ENCODE results near the gene PDXDC1.
"Not testable (repeated sequence)": the region's sequence is repeated elsewhere in the genome, so short reads cannot be mapped to it uniquely, and the experiment has no call there.

Gene PDXDC1

DNA sequence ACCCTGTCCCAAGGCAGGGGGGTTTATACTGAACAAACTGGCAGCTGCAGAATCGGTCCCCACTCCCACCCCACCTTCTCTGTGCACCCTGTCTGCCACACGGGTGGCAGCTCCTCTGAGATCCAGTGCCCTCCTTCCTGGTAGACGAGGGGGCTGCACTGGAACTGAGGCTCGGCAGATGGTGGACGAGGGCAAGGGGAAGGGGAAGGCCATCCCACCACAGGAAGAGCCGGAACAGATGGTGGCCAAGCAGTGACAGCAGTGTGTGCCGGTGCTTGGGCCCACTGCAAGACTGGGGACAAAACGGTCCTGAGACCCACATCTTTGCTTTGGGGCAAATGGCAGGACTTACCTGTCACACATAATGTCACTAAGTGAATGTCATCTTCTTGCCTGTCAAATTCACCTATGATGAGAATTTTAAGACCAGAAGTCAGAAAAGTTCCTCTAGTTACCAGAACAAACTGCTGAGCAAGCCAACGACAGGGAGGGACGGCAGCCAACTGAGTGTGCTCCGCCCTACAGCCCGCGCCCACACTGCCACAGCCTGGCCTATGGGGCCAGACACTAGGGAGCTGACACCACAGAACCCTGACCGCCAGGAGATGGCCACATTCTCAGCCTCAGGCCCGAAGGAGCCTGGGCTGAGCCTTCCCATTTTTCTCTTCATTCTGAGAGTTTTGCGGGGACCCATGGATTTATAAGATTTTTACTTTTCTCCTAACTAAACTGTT is 66.6 kb downstream of the PDXDC1 start:
- no peak for DNase-seq

DNA sequence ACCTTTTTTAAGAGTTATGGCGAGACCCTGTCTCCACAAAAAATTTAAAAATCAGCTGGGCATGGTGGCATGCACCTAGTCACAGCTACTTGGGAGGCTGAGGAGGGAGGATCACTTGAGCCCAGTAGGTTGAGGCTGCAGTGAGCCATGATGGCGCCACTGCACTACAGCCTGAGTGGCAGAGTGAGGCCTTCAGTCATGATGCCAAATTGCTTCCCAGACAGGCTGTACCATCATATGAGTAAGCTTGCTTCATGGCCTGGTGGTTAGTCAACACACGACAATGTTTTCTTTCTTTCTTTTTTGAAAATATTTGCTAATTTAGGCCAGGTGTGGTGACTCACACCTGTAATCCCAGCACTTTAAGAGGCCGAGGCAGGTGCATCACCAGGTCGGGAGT is 68.5 kb downstream of the PDXDC1 start:
- DNase-seq = no peak

DNA sequence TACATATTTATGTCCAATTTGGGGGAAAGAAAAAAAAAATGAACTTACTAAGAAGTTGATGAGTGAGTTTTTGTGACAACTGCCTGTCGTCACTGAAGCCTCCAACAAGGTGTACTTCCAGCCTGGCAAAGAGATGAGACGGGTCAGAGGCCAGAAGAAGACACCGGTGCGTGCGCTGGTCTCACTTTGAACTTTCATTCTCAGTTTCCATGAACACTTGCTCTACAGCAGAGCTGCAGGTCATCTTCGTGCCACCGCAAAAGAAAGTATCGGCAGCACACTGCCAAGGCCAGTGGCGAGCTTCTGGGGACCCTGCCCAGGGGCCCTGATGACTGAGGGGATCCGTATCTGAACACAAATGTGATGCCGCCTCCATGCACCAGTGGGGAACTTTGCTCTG is 69.5 kb downstream of the PDXDC1 start:
- no peak for DNase-seq

DNA sequence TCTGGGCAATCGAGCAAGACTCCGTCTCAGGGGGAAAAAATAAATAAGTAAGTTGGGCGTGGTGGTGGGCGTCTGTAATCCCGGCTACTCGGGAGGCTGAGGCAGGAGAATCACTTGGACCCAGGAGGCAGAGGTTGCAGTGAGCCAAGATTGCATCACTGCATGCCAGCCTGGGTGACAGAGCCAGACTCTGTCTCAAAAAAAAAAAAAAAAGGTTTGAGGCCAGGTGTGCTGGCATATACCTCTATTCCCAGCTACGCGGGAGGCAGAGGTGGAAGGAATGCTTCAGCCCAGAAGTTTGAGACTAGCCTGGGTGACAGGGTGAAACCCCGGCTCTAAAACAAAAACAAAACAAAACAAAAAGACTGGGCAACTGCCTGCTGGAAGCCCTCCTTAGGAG is 70.4 kb downstream of the PDXDC1 start:
- DNase-seq = not testable (repeated sequence)

DNA sequence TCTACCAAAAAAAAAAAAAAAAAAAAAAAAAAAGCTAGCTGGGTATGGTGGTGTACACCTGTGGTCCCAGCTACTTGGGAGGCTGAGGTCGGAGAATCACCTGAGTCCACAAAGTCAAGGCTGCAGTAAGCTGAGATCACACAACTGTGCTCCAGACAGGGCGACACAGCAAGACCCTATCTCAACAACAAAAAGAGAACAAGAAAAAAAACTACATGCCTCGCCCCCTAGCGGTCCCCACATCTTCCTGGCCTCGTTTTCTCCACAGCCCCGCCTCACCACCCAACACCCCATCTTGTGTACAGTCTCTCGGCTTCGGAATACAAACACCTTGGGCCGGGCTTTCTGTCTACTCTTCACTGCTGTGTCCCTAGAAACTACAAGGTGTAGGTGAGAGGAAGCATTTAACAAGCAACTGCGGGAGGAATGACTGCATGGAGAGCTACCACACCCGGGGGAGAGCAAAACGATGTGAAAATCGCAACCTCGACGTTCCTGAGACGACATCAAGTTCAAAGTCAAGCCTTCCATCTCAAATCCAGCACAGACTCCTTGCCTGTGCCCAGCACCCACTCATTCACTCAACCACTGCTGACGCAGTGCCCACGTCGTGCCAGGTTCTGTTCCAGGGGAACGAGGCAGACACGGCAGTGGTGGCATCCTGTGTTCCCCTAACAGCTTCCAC is 72.0 kb downstream of the PDXDC1 start:
- DNase-seq = no peak

DNA sequence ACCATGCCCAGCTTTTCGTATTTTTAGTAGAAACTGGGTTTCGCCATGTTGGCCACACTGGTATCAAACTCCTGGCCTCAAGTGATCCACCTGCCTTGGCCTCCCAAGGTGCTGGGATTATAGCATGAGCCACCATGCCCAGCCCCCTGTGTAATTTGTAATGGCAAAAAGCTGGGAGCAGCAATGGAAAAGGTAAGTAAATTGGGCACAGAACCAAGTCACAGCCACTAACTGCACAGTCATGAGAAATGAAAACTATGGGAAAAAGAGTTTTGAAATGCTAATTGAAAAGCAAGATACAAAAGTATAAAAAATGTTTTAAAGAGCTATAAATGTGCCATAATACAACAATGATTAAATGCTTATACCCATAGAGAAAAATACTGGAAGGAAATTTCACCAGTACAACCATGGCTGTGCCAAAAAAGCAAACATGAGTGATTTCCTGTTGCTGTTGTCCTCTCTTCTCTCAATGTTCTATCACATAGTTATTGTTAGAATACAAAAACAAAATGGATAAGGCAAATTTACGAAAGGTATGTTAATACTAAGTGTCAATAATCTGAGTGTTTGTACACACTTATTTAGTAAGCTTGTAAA is 74.9 kb downstream of the PDXDC1 start:
- no peak for DNase-seq

DNA sequence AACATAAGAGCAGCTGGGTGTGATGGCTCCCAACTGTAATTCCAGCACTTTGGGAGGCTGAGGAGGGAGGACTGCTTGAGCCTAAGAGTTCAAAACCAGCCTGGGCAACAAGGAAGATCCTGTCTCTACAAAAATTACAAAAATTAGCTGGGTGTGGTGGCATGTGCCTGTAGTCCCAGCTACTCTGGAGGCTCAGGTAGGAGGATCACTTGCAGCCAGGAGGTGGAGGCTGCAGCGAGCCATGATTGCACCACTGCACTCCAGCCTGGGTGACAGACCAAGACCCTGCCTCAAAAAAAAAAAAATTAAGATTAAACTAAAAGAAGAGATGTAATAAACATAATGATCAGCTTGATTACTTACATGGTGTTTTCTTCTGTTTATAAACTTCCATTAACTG is 75.6 kb downstream of the PDXDC1 start:
- not testable (repeated sequence) for DNase-seq

DNA sequence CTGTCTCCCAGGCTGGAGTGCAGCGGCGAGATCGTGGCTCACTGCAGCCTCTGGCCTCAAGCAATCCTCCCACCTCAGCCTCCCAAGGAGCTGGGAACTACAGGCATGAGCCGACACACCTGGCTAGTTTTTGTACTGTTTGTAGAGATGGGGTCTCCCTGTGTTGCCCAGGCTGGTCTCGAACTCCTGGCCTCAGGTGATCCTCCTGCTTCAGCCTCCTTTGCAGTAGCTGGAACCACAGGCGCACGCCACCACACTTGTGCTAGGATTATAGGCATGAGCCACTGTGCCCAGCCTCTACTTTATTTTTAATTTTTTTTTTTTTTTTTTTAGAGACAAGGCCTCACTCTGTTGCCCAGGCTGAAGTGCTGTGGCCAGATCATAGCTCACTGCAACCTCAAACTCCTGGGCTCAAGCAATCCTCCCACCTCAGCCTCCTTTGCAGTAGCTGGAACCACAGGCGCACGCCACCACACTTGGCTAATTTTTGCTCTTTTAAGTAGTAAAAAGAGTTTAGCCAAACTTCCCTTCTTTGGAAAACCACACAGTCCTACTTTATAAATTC is 76.6 kb downstream of the PDXDC1 start:
- no peak for DNase-seq

DNA sequence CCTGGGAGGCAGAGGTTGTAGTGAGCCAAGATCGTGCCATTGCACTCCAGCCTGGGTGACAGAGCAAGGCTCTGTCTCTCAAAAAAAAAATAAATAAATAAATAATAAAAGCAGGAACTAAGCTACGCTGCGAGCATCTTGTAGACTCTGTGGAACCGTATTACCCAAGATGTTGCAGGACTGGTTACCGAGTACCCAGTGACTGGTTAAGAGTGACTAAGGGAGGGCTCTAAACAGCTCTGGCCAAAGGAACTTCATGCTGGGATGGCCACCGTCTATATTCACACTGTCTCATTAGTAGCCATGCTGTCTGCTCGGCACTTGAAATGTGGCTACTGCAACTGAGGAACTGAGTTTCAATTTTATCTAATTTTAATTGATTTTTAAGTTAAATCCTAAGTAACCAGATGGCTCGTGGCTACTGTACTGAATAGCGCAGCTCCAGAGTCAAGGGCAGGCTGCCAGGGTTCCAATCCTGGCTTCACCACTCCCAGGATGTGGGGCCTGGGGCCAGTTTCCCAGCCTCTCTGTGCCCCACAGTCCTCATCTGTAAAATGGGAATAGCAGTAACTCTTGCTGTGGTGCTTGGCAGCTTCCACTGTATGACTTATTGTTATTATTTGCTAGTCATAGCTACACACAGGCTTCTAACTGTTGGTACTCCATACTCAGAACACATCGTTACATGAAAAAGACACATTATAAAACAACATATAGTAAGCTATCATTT is 78.1 kb downstream of the PDXDC1 start:
- DNase-seq = no peak

DNA sequence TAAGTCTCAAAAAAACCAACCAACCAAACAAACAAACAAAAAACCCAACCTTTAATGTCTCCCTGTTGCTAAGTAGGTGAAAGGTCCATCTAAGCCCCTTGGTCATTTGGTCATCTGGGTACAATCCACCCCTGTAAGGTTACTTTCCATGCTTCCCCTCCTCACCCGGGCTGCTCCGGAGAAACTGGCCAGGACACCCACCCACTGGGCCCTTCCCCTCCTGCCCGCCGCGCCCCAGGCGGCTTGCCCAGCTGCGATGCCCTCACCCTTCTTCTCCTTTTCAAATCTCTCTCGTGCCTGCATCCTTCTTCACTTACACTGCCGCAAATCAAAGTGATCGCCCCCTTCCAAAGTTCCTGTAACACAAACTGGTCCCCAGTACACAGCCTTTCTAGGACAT is 79.1 kb downstream of the PDXDC1 start:
- no peak for DNase-seq

DNA sequence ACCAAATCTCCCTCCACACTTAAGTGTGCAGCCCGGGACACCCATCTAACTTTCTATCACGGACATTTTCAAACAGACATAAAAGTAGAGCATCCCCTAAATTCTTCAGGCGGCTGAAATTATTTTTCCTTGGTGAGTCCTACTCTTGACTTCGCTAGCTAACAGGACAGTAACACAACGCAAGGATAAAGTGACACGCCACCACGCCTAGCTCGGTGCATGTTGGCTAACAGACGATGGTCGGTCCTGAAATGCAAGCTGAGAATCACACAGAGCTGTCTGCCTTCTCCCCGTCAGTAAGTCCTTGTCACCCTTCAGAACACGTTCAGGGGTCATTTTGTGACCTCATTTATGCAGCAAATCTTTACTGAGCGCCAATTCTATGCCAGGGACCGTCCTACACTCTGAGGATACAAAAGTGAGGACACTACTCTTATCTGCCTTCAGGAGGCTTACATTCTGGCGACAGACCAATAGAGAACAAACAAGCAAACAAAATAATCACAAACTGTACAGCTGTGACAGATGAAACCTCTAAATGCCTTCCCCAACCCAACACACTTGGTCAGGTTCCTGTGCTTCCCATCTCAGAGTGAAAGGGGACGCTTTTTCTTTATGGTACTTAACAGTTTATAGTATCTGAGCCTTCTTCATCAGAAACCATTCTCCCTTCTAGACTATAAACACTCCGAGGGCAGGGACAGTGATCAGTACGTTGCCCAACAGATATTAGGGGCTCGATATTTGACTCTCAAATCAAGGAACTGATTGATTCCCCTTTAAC is 79.7 kb downstream of the PDXDC1 start:
- DNase-seq = no peak

DNA sequence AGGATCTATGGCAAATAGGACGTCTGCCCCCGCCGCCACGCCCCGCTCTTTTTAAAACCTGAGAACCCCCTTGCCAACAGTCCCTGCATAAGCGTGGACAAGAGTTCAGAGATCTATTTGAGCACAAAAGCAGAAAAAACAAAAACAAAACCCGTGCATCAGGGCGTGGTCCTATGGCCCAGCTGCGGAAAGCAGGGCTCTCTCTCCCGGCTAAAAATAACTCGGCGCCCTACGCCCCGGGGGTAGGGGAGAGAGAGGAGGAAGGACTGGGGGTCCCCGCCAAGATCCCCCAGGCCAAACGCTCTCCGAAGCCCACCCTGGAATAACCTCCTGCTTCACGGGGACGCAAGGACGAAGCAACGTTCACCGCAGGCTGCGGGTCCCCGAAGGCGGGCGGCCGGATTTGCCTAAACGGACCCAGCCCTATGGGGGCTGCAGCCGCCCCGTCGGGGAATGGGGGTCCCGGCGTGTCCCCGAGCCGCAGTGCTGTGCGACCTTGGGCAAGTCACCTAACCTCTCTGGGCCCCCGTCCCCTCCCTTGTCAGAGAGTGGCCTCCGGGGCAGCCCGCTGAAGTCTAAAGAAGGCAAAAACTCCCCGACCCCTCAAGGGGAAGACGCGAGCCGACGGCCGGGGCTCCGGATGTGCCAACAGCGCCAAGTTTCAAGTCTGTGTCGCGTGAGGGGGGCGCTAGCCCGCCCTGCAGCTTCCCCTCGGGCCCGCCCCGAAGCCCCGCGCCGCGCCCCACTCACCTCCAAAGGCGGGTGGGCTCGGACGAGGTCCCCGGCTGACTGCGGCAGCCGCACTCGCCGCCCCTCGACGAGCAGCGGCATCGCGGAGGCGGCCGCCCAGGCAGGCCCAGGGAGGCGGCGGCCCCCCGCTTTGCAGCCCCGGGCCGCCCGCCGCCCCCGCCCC is 80.6 kb downstream of the PDXDC1 start:
- DNase-seq = peak in 5 of 6 experiments; percentile 71 to 94 (median 84)

DNA sequence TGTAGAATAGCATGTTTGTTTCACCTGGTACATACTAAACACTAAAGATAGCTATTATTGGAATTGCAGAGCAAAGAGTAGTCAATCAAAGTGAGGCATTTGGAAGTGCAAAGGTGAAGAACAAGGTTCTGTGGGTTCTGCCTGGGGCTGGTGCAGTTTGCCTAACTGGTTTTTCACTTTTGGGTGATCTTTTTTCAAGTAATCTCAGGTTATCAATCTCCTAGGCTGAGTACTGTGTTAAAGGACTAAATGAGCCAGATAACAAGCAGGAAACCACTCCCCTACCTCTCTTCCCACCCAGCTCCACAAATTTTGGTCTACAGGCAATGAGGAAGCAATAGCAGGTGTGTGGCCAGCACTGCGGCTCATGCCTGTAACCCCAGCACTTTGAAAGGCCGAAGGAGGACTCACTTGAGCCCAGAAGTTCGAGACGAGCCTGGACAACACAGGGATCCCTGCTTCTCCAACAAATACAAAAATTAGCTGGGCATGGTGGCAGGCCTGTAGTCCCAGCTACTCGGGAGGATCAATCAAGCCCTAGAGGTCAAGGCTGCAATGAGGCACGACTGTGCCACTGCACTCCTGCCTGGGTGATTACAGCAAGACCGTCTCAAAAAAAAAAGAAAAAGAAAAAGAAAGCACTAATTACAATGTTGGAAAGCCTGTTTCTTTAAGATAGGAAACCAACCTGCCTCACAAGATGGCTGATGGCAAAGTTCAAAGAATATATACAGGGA is 83.0 kb downstream of the PDXDC1 start:
- DNase-seq = no peak

DNA sequence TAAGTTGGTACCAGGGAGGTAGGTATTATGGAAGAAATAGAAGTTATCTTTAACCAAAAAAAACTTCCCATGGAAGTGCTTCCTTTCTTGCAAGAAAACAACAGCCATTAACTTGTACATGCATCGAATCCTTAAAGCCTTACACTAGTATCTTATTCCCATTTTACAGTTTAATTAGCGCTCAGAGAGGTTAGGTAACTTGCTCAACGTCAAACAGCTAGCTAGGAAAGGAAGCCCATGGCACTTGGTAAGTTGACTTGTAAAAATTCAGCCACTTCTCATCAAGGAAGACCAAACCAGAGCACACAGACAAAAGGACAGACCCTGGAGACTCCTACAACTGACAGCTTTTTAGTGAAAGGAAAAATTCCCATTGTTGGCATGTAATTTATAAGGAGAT is 84.5 kb downstream of the PDXDC1 start:
- DNase-seq = no peak

DNA sequence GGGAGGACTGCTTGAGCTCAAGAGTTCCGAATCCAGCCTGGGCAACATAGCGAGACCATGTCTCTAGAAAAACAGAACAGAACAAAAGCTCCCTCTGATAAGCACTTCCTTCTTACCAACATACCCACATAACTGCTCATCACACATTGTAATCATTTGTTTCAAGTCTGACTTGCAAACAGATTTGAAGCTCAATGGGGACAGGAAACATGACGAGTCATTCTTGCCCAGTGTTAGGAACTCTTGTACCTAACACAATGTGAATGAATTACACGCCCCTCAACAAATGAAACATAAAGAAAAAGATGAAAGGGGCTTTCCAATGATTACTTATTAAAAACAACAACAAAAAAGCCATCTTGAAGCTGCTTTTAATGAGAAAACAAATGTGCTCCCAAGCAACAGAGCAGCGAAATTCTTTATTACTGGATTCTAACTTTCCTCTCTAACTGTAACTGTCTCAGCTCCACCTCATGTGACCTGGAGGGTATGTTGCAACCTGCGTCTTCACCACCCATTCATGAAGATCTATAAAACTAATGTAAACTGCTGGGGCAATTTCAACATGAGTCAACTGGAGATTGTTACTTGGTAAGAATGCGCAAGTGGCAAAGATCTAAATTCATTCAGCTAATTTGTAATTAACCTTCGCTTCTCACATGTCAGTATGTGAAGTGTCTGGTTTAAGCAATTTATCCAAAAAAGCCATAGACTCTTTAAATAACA is 87.4 kb downstream of the PDXDC1 start:
- DNase-seq = not testable (repeated sequence)

DNA sequence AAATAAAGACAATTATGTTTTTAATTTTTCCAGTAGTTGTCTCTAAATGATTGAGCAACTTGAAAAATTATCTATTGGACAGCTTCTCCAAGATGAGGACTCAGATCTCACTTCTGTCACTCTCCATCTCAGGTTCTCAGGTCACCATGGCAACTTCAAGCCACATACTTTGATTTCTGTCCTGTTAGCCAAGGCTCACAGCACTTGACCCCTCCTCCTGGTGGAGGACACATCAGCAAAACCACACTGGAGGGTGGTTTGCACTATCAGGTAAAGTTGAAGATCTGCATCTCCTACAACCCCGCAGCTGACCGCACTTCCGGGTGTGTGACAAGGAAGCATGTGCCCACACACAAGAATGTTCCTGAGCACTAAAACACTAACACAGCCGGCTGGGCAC is 91.1 kb downstream of the PDXDC1 start:
- not testable (repeated sequence) for DNase-seq

DNA sequence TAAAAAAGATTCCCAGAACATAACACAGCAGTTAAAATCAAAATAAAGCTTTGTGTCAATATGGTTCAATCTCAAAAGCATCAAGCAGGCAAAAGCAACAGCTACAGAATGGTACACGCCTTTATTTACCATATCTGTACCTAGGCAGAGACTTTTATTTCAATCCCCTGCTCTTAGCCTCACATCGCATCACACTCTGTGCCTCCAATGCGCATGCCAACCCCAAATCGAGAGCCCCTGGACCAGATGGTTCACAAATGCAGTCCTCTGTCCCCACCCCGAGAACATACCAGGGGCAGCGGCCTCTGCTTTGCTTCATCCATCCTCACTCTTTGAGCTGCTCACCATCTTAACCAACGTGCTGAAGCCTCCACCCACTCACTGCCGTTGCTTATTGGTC is 91.9 kb downstream of the PDXDC1 start:
- not testable (repeated sequence) for DNase-seq

DNA sequence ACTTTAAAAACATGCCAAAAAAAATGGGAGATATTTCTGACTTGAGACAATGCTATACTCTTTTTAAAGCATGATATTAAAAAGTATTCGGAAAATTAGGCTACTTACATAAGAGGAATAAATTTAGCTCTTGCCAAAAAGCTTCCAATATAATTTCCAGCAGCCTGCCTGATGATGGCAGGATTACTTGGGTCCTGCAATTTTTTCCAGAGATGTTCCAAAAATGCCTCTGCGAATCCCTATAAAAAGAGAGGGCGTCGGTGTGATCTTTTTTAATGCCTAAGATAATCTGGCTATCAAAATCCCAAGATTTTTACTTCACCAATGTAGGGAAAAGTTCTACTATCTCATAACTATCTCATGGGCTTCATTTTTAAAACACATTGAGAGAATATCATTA is 96.2 kb downstream of the PDXDC1 start:
- DNase-seq = not testable (repeated sequence)

DNA sequence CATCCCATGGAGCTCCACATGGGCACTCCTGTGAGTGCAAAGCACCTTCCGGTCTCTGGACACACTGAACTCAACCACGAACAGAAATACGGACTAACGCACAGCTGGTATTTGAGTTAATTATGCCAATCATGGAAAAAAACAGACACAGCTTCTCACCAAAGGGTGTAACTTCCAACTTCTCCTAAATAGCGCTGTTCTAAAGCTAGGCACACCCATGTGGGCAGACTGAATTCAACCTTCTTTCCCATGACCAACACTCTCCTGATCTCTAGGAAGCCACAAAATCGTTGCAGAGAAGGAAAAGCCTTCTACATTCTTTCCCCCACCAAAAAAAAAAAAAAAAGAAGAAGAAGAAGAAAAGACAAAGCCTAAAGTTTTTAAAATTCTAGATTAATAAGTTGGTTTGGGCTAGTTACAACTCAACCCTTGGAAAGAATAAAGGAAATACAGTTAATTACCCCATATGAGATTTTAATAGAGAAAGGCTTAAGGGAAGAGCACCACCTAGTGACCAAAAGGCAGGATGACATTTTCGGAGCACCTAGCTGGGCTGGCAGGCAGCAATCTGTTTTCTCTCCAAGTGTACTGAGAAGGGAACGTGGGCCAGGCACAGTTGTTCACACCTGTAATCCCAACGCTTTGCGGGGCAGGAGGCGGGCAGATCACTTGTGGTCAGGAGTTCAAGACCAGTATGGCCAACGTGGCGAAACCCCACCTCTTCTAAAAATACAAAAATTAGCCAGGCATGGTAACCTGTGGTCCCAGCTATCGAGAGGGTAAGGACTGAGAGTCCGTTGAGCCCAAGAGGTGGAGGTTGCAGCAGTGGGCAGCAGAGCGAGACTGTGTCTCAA is 97.3 kb downstream of the PDXDC1 start:
- DNase-seq = peak in 1 of 6 experiments; percentile 35
